Trophoblast cell (in vitro differentiated cells and primary cell): Measurements from ENCODE around the gene VASN.

ENCODE experiments used
- DNase-seq, 2 donors: peaks; one replicate each; pipeline ENCODE4 v3.0.0-alpha.2; 2016
- H2AFZ ChIP-seq: 2 replicates; pipeline ENCODE4 v1.6.1; 2013; ENCODE audit warnings: low read length, moderate library complexity, mild to moderate bottlenecking; ENCODE audit not compliant: insufficient read depth, poor library complexity
- H2AK5ac ChIP-seq: 2 replicates; pipeline ENCODE4 v1.6.1; 2013; ENCODE audit warnings: mild to moderate bottlenecking, low read length
- H2BK120ac ChIP-seq: 2 replicates; pipeline ENCODE4 v1.6.1; 2013; ENCODE audit warnings: low read length, mild to moderate bottlenecking, moderate library complexity; ENCODE audit not compliant: insufficient read depth, poor library complexity
- H2BK12ac ChIP-seq: 2 replicates; pipeline ENCODE4 v1.6.1; 2013; ENCODE audit warnings: mild to moderate bottlenecking, low read length, moderate library complexity
- H2BK5ac ChIP-seq: 2 replicates; pipeline ENCODE4 v1.6.1; 2013; ENCODE audit warnings: low read length, low read depth, moderate library complexity, mild to moderate bottlenecking; ENCODE audit not compliant: poor library complexity
- H3K14ac ChIP-seq: 2 replicates; pipeline ENCODE4 v1.6.1; 2013; ENCODE audit warnings: mild to moderate bottlenecking, low read length
- H3K18ac ChIP-seq: 2 replicates; pipeline ENCODE4 v1.6.1; 2013; ENCODE audit warnings: mild to moderate bottlenecking, low read length
- H3K23ac ChIP-seq: 2 replicates; pipeline ENCODE4 v1.6.1; 2013; ENCODE audit warnings: low read length
- H3K27ac ChIP-seq: 2 replicates; pipeline ENCODE4 v1.5.1; 2013; ENCODE audit warnings: low read depth, mild to moderate bottlenecking, inconsistent platforms, low read length, moderate library complexity
- H3K27me3 ChIP-seq: 2 replicates; pipeline ENCODE4 v1.6.1; 2013; ENCODE audit warnings: inconsistent platforms, mild to moderate bottlenecking, low read length, moderate library complexity; ENCODE audit not compliant: insufficient read depth
- H3K36me3 ChIP-seq, 2 experiments: 1 replicate in 1 of 2; 2 replicates in 1 of 2; pipeline ENCODE4 v1.6.1; 2013; ENCODE audit warnings: low read length in 2 of 2, mild to moderate bottlenecking in 2 of 2, moderate library complexity in 1 of 2; ENCODE audit not compliant: insufficient read depth in 2 of 2, control insufficient read depth in 1 of 2
- H3K4ac ChIP-seq: 2 replicates; pipeline ENCODE4 v1.6.1; 2013; ENCODE audit warnings: low read depth, mild to moderate bottlenecking, low read length, moderate library complexity
- H3K4me1 ChIP-seq, 2 experiments: 1 replicate in 1 of 2; 2 replicates in 1 of 2; pipeline ENCODE4 v1.6.1; 2013; ENCODE audit warnings: low read length in 2 of 2, mild to moderate bottlenecking in 2 of 2, moderate library complexity in 1 of 2; ENCODE audit not compliant: insufficient read depth in 2 of 2, control insufficient read depth in 1 of 2
- H3K4me2 ChIP-seq: 2 replicates; pipeline ENCODE4 v1.6.1; 2013; ENCODE audit warnings: inconsistent platforms, mild to moderate bottlenecking, low read length, moderate library complexity
- H3K4me3 ChIP-seq: 2 replicates; pipeline ENCODE4 v1.5.1; 2013; ENCODE audit warnings: mild to moderate bottlenecking, low read depth, low read length, inconsistent platforms
- H3K79me1 ChIP-seq: one replicate; pipeline ENCODE4 v1.6.1; 2013; ENCODE audit warnings: low read length
- H3K79me2 ChIP-seq: 2 replicates; pipeline ENCODE4 v1.6.1; 2013; ENCODE audit warnings: low read length, mild to moderate bottlenecking; ENCODE audit not compliant: control insufficient read depth, insufficient read depth, poor library complexity
- H3K9ac ChIP-seq: 2 replicates; pipeline ENCODE4 v1.6.1; 2013; ENCODE audit warnings: mild to moderate bottlenecking, low read length
- H3K9me3 ChIP-seq: 2 replicates; pipeline ENCODE4 v1.6.1; 2013; ENCODE audit warnings: low read depth, mild to moderate bottlenecking, control low read depth, inconsistent platforms, low read length; ENCODE audit not compliant: insufficient read depth
- H4K12ac ChIP-seq: 2 replicates; pipeline ENCODE4 v1.6.1; 2013; ENCODE audit warnings: low read depth, mild to moderate bottlenecking, low read length, moderate library complexity
- H4K8ac ChIP-seq: 2 replicates; pipeline ENCODE4 v1.6.1; 2013; ENCODE audit warnings: low read depth, mild to moderate bottlenecking, low read length, moderate library complexity
- H4K91ac ChIP-seq: one replicate; pipeline ENCODE4 v1.6.1; 2013; ENCODE audit warnings: low read depth, mild to moderate bottlenecking, low read length, moderate library complexity
- WGBS: extraction: QIAGEN DNeasy Blood & Tissue Kit; methylation state at CpG from one replicate; pipeline ENCODE4 v1.1.7; 2013; ENCODE audit warnings: missing lambda C conversion rate; ENCODE audit not compliant: insufficient read length, insufficient coverage; ENCODE audit errors: extremely low coverage; 5-methylcytosine and 5-hydroxymethylcytosine counted together

The VASN gene

GRCh38 chr16:4380119-4381063 is 8.7 kb downstream of the VASN start:
- no peak for DNase-seq
- Histone ChIP-seq H4K91ac (no peak overlapping the region), H2AK5ac (no peak overlapping the region), H3K79me2 (peaks cover 5% of the 10 kb centered on the region), H3K36me3 (peaks cover 39 to 43% of the 10 kb centered on the region in 2 experiments), H3K27ac (no peak overlapping the region), H3K4me1 (peaks cover 29 to 51% of the 10 kb centered on the region in 2 experiments), H4K8ac (no peak overlapping the region), H4K12ac (no peak overlapping the region), H2AFZ (no peak overlapping the region), H3K27me3 (no peaks in the 10 kb centered on the region), H3K79me1 (no peaks in the 10 kb centered on the region), H2BK12ac (no peak overlapping the region), H3K4me3 (no peak overlapping the region), H3K4ac (no peak overlapping the region), H3K4me2 (no peak overlapping the region), H3K14ac (no peak overlapping the region), H3K23ac (no peak overlapping the region), H3K9me3 (peaks cover 4% of the 10 kb centered on the region), H3K18ac (no peak overlapping the region), H2BK5ac (no peak overlapping the region), H2BK120ac (no peak overlapping the region), H3K9ac (no peak overlapping the region)
- WGBS = no CpG with 5 or more reads among the region's 26 CpGs

GRCh38 chr16:4381072-4381934 is 9.7 kb downstream of the VASN start:
- H2AFZ ChIP-seq = no peak overlapping the region
- no peak overlapping the region for H3K9ac ChIP-seq
- peaks cover 4% of the 10 kb centered on the region for H3K9me3 ChIP-seq
- no peak overlapping the region for H3K18ac ChIP-seq
- H3K4ac ChIP-seq = no peak overlapping the region
- H3K27ac ChIP-seq = no peak overlapping the region
- peaks cover 40 to 41% of the 10 kb centered on the region in 2 experiments for H3K36me3 ChIP-seq
- H3K79me1 ChIP-seq = peaks cover 3% of the 10 kb centered on the region
- H3K79me2 ChIP-seq = peaks cover 3% of the 10 kb centered on the region
- H4K12ac ChIP-seq = no peak overlapping the region
- no peak overlapping the region for H3K4me2 ChIP-seq
- no CpG with 5 or more reads among the region's 59 CpGs for WGBS
- no peak overlapping the region for H3K4me3 ChIP-seq
- peaks cover 26 to 48% of the 10 kb centered on the region in 2 experiments for H3K4me1 ChIP-seq
- H3K23ac ChIP-seq = no peak overlapping the region
- no peak overlapping the region for H3K14ac ChIP-seq
- H2BK120ac ChIP-seq = no peak overlapping the region
- no peak overlapping the region for H2BK5ac ChIP-seq
- H2BK12ac ChIP-seq = no peak overlapping the region
- H2AK5ac ChIP-seq = no peak overlapping the region
- H4K91ac ChIP-seq = no peak overlapping the region
- peak; percentile 59 to 61 for DNase-seq
- no peak overlapping the region for H4K8ac ChIP-seq
- H3K27me3 ChIP-seq = no peaks in the 10 kb centered on the region

- H3K79me2 ChIP-seq = peaks cover 4% of the 10 kb centered on the region
- H3K4me2 ChIP-seq = no peak overlapping the region
- no peak overlapping the region for H3K18ac ChIP-seq
- H3K36me3 ChIP-seq = peaks cover 39 to 40% of the 10 kb centered on the region in 2 experiments
- H2AFZ ChIP-seq = no peak overlapping the region
- H3K4me1 ChIP-seq = peaks cover 27 to 50% of the 10 kb centered on the region in 2 experiments
- no peak overlapping the region for H3K4ac ChIP-seq
- H2AK5ac ChIP-seq = no peak overlapping the region
- DNase-seq = no peak
- WGBS = no CpG with 5 or more reads among the region's 55 CpGs
- no peak overlapping the region for H4K12ac ChIP-seq
- no peak overlapping the region for H2BK12ac ChIP-seq
- no peak overlapping the region for H2BK5ac ChIP-seq
- peaks cover 11% of the 10 kb centered on the region for H3K79me1 ChIP-seq
- H2BK120ac ChIP-seq = no peak overlapping the region
- peaks cover 4% of the 10 kb centered on the region for H3K9me3 ChIP-seq
- H3K27ac ChIP-seq = no peak overlapping the region
- H3K4me3 ChIP-seq = no peak overlapping the region
- H4K91ac ChIP-seq = no peak overlapping the region
- no peak overlapping the region for H3K14ac ChIP-seq
- H3K9ac ChIP-seq = no peak overlapping the region
- H3K23ac ChIP-seq = no peak overlapping the region
- H4K8ac ChIP-seq = no peak overlapping the region
- H3K27me3 ChIP-seq = no peaks in the 10 kb centered on the region
Measured at GRCh38 chr16:4381935-4382794, 10.5 kb downstream of the VASN start.
